Inflammatory macrophage treated with lipopolysaccharide for 1 hour (primary cell): ENCODE results near the gene GNAO1.

ENCODE experiments used
- DNase-seq, 2 donors: peaks; one replicate each; pipeline ENCODE4 v3.0.0-alpha.2; 2020 to 2022

The GNAO1 gene

DNA sequence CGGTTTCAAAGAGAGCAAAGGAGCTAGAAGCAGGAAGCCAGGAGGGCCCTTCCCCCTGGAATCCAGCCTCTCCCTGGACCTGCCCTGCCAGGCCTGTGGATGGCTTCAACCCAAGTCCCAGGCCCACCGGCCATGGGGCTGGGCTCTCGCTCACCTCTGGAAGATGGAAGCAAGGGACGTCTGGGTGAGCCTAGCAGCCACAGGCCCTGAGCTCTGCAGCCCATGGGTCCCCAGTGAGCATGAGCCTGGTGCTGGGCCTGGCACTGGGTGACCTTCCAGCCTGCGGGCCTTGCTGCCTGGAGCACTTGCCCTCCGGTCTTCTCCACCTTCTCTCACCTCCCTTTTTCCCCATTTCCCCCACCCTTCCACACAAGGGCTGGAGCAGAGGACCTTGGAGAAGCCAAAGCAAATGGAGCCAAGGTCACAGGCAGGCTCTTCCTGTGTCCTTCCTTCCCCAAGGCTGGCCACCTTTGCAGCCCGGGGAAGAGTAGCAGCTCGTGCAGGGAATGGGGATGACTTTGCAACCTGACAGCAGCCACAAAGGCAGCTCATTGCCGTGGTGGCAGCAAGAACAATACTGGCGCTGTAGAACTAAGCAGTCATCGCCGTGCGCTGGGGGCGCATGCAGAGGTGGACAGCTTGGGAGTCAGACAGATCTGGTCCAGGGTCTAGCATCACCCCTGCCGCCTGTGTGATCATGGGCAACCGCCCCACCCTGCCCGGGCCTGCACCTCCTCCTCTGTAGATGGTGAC lies 147.5 kb downstream of the GNAO1 start:
- no peak for DNase-seq

DNA sequence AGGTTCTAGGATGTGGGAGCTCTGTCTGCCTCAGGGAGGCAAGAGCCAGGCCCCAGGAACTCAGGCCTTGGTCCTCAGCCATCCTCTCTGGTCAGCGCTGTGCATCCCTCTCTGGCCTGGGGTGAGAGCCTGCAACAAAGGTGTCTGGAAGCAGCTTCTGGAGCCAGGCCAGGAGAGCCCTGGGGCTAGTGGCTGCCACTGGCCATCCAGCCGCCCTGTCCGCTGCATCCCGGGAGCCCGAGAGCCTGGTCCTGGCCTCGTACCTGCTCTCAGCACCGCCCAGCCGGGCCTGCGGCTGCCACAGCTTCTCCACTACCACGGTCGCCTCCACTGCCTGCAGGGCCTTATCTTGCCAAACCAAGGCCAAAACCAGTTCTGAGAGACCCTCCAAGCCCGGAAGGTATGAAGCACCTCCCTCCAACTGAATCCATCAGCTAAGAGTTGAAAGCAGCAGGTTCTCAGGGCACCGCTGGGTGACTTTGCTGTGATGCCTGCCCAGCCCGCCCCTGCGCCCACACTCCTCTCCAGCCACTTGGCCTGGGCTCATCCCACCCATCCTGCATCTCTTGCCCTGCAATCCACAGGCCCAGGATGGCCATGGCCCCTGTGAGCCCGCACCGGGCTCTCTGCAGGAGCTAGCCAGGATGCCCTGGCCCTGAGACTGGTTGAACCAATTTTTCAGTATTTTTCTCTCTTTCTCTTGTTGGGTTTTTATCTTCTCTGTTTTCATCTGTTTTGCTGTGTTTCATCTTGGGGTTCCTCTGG lies 148.3 kb downstream of the GNAO1 start:
- no peak for DNase-seq

DNA sequence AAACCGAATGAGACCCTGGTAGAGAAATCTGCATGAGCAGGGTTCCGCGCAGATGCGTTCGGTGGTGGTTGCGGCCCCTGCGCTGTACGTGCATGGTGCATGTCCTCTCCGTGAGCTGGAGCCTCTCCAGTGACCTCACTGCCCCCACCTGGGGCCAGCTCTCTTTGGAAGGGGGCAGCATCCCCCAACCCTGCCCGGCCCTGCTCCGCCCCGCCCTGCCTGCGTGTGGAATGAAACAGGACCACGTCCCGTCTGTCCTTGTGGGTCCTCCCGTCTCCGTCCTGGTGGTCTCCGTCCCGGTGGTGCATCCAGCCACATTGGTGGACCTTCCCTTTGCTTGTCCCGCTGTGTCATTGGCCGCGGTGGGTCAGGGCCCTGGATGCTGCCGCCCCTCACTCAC lies 149.1 kb downstream of the GNAO1 start:
- no peak for DNase-seq

DNA sequence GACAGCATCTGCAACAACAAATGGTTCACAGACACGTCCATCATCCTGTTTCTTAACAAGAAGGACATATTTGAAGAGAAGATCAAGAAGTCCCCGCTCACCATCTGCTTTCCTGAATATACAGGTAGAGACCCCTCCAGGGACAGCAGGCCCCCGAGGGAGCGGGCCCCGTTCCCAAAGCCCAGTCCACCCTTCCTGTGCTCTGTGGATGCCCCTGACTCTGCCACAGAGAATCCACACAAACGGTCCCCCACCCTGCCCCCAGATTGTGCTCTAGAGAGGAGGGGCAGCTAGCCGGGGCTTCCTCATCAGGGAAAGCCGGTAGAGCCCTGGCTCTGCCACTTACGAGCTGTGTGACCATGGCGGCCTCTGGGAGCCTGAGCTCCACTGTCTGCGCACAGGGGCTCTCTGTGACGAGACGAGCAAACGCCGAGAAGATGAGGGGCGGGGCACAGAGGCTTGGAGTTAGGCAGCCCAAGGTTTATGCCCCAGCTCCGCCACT lies 149.6 kb downstream of the GNAO1 start:
- no peak for DNase-seq

DNA sequence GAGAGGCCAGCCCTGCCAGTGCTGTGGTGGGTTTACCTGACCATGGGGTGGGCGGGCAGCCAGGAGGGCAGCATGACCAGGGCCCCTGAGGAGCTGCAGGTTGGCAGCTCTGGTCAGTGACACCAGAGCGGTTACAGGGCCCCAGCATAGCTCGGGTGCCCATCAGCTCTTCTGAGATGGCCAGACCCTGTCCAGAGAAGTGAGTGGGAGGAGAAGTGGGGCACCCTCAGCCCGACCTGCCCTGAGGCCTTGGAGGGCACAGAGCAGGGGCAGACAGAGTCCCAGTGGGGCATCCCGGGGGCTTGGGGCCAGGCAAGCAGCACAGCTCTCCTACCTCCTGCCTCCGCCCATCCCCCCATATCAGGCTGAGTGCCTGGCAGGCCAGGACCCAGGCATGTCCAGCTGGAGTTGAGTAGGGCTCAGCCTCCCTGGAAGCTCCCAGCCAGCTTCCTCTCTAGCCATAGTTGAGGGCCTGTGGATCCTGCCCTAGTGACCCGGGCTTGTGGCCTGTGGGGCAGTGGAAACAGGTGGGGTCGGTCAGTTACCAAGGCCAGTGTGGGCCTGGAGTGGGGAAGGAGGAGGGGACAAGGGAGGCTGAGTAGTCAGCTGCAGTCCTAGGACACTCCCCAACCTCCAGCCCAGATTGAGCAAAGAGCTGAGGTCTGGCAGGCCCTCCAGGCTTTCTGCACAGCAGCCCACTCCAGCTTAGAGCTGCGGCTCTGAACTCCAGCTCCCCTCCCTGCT lies 150.5 kb downstream of the GNAO1 start:
- DNase-seq: no peak

DNA sequence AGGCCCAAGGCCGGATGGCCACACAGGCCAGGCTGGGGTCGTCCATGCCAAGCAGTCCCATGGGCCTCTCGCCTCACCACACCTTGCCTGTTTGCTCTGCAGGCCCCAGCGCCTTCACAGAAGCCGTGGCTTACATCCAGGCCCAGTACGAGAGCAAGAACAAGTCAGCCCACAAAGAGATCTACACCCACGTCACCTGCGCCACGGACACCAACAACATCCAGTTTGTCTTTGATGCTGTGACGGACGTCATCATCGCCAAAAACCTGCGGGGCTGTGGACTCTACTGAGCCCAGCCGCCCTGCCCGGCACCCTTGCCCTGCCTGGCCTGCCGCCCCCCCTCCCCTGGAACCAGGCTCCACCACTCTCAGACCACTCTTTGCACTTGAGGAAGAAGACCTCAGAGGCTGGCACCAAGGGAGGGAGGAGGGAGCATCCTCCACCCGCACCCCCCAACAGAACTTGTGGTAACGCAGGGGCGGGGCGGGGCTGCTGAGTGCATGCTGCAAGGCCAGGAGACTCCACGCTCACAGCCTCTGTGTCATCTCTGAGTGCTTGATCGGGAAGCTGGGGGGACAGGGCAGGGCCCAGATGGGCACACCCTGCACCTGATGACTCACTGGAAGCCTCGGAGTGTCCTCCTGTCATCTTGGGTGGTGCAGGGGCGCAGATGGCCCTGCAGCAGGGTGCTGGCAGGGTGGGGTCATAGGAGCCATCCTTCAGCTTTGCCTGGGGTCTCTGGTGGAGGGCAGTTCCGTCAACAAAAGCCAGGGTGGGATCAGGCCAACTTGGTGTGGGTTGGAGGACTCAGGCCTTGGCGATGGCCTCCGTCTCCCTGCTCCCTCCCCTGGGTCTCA lies 152.6 kb downstream of the GNAO1 start:
- no peak for DNase-seq

DNA sequence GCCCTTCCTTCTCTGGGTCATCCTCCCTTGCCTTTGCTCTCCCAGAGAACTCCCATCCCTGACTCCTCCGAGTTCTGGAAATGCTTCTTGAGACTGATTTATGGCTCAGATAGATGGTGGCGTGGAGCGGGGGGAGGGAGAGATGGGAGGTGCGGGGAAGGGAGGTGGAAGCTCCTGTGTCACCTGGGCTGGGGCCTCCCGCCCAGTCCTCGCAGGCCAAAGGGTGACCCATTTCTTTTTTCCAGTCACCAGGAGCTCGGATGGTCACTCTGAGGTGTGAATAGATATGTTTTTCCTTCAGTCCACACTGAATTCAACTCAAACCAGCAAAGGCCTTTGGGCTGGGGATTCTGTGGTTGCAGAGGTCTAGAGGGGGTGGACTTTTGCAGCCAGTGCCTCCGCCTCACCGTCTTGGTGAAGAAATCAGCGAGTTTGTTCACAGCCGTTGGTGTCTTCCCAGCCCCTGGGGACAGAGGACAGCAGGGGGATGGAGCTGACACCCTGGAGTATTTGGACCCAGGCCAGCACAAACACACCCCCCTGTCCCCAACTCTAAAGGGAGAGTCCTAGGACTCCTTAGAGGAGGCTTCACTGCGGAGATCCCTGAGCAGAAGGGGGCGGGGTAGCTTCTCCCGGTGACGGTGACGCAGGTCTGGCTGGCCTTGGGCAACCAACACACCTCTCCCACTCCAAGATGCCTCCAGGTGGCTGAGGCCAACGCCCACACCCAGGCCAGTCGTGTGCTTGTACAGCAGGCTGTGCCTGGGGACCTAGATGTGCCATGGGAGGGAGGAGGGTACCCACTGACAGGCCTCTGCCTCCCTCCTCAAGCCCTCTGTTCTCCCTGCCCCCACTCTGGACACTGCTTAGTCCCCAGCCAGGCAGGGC lies 153.5 kb downstream of the GNAO1 start:
- no peak for DNase-seq

DNA sequence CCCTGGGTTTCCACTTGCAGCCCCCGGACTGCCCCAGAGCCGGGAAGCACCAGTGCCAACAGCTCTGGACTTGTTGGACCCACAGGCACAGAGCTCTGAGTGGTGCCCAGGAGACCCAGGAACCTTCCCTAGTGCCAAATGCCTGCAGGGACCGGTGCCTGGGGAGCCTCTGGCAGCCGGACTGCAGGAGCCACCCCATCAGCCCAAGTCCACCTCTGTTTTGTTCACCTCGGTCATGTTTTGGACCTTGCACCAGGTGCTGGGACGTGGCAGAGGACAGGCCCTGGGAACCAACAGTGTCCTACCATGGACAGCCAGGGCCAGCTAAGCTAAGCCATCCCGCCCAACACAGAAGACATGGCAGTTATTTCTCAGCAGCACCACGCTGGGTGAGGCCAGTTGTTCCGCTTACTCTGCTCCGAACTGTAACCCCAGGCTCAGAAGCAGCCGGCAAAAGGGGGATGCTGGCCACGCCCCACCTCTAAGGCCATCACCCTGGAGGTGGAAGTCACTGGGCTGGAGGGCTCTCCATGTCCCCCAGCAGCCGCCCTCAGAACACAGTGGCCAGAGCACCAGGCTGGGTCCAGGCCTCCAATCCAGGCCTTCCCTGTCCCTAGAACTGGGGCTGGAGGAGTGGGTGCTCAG lies 154.2 kb downstream of the GNAO1 start:
- DNase-seq: no peak

DNA sequence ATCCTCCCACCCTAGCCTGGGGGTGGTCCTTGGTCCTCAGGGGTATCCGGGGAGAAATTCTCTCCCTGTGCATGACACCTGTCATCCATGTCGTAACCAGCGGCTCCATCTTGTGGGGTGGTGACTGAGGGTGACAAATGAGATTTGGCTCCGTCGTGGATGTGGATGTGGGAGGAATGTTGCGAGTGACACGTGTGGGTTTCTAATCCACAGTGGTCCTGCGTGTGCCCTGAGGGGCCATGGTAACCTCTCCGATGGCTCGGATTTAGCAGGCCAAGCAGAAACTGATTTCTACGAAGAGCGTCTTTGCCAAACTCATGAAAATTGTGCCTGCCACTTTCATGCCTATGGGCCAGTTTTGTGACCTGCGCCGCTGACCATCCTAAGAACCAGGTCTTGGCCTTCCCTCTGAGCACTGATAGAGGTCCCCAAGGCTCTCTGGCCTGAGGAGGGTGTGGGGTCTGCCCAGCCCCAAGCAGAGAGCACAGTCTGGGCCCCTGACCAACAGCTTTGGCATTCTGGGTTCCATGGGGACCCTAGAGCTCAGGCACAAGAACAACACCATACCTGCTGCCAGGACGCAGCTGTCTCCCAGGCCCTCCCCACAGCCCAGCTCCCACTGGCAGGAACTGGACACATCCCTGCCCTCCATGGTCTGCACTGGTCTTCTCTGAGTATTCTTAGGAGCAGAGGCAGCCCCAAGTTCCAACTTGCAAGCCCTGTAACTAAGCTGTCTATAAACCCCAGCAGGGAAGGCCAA lies 155.0 kb downstream of the GNAO1 start:
- DNase-seq: no peak

DNA sequence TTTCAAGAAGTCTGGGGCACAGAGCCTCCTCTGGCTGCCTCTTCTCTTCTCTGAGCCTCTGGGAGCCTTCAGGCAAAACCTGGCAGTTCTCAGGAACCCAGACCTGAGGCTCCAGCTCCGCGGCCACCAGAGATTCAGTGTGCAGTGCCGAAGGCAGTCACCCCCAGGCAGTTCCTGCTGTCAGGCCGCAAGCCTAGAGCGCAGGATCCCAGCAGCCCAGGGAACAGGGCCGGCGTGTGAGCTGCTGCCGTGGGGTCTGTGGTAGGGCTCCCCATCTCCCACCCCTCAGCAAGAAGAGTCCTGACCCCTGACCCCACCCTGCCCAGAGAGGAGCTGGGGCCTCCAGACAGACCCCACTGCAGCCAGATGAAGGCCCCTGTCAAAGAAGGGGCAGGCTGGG lies 155.9 kb downstream of the GNAO1 start:
- no peak for DNase-seq

DNA sequence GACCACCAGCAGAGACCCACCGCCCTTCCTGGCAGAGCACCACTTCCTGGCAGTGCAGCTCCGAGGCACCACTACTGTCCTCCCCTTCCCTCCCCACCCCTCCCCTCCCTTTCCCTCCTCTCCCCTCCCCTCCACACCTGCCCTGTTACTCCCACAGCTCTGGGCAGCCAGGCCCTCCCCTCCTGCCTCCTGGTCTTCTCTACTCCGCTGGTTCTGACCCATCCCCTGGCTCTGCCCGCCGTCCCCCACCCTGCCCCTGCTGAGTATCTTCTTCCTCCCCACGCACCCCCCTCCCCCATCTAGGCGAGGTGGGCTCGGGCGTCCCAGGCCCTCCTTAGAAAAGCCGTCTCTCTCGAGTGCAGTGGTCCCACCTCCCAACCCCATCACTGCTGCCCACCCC lies 156.4 kb downstream of the GNAO1 start:
- DNase-seq: no peak

DNA sequence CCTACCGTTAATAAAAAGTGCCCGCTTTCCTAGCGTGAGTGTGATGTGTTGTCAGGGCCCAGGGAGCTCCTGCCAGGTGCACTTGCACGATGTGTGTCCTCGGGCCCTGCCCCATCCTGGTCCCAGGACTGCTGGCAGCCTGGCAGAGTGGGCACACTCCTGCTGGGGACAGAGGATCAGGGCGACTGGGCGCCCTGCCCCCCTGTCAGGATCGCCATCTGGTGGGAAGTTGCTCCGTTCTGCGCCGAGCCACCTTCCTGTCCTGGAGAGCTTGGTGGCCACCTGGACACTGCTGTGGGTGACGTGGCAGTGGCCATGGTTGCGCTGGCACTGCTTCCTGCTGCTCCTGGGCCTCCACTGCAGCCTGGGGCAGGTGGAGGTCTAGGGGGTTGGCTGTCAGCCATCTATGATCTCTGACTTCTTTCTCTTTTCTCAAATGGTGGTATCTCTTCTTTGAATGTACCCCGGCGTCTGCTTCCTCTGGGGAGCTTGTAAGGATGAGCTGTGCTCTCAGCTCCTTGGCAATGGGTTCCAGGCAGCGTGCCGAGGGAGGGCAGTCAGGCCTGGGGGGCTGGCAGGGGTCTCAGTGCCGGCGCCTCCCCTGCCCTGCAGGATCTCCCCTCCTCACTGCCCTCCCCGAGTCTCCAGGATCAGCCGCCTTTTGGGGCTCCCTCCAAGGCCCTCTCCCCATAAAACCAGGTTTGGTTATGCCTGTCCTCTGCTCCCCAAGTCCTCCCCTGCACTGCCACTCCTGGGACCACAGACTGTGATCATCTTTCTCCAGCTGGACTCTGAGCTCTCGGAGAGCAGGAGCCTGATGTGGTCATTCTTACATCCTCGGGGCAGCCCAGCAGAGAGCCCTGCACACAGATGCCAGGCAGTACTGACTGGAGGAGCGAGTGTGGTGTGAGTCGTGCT lies 157.1 kb downstream of the GNAO1 start:
- DNase-seq: no peak

DNA sequence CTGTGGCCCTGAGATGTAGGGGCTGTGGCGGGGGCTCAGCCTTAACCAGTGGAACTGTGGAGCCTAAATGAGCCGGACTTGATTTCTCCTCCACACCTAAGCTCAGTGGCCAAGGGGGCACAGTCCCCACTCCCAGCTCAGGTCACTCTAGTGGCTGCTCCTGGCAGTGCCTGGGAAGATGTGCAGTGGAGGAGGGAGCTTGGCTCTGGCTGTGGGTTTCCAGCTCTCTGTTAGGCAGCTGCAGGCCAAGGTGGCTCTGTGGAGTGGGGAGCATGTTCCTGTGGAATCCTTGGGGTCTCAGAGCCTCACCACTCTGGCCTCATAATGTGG lies 157.8 kb downstream of the GNAO1 start:
- DNase-seq: no peak

DNA sequence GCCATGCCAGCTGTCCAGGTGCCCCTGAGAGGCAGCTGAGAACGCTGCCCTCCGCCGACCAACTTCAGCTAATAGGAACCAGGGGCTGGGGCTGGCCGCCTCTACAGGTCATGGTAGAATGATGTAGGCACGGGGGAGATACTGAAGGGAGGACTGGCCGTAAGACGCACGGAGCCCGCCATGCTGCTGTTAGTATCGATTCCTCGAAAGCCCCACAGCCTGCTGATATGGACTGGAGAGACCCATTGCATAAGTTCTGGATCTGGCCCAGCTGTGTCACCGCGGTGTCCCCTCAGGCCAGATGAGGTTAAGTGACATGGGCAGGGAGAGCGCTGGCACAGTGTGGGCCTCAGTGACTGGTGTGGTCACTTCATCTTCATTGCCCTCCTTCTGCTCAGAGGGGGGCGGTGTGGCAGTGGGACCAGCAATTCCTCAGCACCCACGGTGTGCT lies 158.4 kb downstream of the GNAO1 start:
- DNase-seq: no peak

DNA sequence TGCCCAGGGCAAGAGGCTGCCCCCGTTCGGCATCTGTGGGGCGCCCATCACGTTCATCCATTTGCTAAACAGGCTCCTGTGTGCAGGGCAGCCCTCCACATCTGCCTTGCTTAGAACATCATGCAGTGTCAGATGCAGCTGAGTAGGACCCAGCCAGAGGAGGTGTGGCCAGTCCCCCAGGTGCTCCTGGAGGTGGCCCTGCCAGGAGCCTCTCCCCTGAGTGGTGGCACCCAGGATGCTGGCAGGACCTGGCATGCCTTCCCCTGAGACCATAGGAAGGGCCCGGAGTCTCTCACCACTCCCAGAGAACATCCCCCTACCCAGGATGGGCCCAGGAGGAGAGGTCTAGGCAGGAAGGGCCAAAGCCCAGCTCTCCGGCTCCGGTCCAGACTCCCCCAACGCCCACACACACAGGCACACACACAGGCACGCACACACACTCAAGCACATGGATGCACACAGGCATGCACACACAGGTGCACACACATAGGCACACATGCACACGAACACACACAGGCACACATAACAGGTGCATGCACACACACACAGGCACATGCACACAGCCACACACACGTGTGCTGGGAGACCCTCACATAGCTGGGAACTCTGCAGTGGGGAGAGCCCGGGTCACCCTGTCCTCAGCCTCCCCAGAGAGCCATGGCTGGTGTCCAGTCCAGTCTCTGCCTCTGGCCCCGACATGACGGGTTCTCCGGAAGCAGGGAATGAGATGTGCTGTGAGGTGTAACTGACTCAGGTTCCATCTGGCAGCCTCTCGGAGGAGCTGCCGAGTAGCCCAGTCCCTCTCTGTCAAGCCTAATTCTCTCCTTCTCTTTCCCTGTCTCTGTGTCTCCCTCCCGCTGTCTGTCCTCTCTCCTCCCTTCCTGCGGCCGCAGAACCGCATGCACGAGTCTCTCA lies 159.5 kb downstream of the GNAO1 start:
- DNase-seq: no peak

DNA sequence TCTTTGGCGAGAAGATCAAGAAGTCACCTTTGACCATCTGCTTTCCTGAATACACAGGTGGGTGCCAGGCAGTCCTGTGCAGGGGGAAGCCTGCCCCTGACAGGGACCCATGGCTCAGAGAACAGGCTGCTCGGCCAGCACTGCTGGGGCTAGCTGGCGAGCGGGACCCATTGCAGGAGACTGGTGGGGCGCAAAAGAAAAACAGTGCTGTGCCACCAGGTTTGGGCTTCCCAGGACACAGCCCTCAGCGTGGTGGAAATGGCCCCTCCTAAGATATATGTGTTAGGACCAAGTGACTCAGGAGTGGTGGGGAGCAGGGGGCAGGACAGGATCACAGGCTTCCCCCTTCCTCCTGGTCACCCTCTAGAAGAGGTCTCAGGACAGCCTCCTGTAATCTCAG lies 160.2 kb downstream of the GNAO1 start:
- no peak for DNase-seq

DNA sequence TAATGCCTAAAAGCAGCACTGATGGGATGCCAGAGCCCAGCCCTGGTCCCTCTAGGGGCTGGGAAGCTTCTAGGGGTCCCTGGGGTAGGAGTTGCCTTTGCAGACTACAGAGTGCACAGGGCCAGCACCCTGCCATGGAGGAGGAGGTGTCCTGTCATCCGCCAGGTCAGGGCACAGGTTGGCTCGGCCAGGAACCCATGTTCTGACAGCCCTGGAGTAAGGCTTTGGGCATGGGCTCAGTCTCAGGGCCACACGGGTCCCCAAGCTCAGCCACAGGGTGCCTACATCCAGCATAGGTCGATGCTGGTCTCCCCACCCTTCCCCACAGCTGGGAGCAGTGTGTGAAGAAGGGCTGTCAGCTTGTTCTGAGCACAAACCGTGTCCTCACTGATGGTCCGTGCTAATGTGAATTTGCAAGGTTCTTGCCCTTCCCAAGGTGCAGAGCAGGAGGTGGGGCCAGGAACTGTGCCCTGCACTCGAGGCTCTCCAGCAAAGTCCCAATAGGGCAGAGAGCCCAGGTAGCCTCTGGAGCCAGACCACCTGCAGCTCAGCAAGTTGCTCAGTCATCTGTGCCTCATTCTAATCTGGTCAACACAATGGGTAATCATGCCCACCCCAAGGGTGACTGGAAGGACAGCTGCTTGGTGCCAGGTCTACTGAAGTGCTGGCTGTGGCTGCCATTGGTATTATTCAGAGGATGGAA lies 161.2 kb downstream of the GNAO1 start:
- DNase-seq: no peak
